Subcutaneous adipose tissue (tissue), 4 donors: ENCODE measurements around the gene CR1L. TPM values are rescaled to one million over a fixed set of nuclear protein-coding genes. Genes with fewer than 3 reads are reported as not detected.

ENCODE experiments used
- CTCF ChIP-seq: fragments of 450-650 bp; IDR thresholded peaks from one replicate; pipeline ENCODE4 v1.5.1; 2016; ENCODE audit warnings: low read depth, mild to moderate bottlenecking, control low read depth, antibody characterized with exemption, moderate library complexity
- total RNA-seq, 4 donors: library from RNA; depleted of rRNA; stranded (reverse); fragments of >200 nt; gene quantifications; one replicate each; pipeline ENCODE4 v1.1.0, GENCODE V29; 2016

CR1L gene
- total RNA-seq, 4 donors from 2014 or later = 0.57 to 1.0 TPM; not detected in 2

GRCh38 chr1:207670192-207670591, 25.3 kb downstream of the CR1L start:
- TF ChIP-seq CTCF = no peak

- TF ChIP-seq CTCF = no peak
Observed at GRCh38 chr1:207670997-207671396, 26.1 kb downstream of the CR1L start.

- TF ChIP-seq CTCF = no peak
Observed at GRCh38 chr1:207672522-207673130, 27.7 kb downstream of the CR1L start.

- no peak for TF ChIP-seq CTCF
Observed at GRCh38 chr1:207673399-207673798, 28.5 kb downstream of the CR1L start.

GRCh38 chr1:207676153-207676552, 31.2 kb downstream of the CR1L start:
- TF ChIP-seq CTCF = no peak

- TF ChIP-seq CTCF = no peak
Observed at GRCh38 chr1:207691010-207691409, 46.1 kb downstream of the CR1L start.

GRCh38 chr1:207691841-207692240, 46.9 kb downstream of the CR1L start:
- no peak for TF ChIP-seq CTCF
